A549 treated with dexamethasone at 1 μM for 4 hours (cell line): ENCODE measurements around the gene HPSE2. TPM values are rescaled to one million over a fixed set of nuclear protein-coding genes. Genes with fewer than 3 reads are reported as not detected.

Experiments
- total RNA-seq: library from RNA; stranded (reverse); fragments of 200-300 nt; extraction: Qiagen RNA extraction; gene quantifications from 5 replicates; pipeline ENCODE4 v1.2.3, GENCODE V29; 2022

Gene HPSE2
- total RNA-seq = not detected in 5 replicates

DNA sequence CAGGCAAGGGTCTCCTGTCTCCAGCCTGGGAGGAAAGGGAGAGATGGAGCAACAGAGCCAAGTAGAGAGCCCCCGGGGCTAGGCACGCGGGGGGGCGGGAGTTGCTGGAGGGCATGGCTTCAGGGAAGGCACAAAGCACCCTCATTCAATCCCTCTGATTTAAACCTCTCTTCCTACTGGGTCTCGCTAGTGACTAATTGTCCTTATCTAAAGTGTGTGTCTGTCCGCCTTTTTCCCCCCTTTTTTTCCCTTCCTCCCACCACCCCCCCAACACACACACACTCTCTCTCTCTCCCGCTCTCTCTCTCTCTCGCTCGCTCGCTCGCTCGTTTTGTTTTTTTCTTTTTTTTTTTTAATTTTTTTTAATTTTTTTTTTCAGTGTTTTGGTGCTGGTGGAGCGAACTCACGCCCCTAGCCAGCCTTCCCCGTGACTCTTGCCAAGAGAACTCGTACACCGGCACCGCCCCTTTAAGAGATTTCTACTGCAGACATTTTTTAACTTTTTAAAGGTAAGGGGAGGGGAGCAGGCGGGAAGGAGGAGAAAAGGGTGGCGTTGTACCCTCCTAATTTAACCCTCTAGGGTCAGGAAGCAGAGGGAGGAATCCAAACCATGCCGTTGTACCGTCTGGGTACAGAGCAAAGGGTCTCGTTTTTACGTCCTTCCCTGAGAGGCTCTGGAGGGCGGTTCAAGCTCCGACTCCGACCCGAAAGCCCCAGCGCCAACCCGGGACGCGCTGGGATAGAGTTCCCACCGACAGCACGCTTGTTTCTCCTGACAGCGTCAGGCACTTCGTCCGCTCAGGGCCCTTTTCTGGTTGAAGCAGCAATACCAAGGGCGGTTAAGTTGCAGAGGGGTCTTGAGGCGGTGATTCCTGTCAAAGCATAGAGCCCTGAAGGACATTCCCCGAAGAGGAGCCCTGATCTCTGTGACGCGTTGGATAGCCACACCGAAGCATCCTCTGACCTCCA is at the start of gene HPSE2:
Gene HPSE2, minus strand, starts transcription at position 195 of the 969 bp plus-strand sequence.

DNA sequence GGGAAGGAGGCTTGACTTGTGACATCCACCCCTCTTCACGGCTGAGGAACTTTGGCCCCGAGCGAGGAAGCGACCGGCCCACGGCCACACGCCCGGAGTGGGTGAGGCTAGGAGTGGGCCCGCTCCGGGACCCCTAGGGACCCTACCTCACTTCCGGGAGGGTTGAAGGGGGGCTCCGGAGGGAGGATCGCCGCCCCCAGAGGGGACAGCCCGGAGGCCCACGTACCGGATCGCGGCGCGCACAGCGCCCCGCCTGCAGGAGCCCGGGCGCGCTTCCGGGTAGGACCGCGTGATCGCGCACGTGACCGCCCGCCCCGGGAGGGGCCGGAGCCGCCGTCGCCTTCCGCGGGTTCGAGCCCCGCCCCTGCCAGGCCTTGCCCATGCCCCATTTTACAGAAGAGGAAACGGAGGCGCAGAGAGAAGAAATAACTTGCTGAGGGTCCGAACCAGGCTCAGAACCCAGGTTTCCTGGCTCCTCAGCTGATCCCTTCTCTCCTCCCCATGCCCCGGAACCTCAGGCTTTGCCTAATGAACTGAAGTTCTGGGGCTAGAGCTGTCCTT is 788.9 kb downstream of the HPSE2 start, which contains the start of gene HPS1:
Gene HPS1, minus strand, starts transcription at position 275 of the 561 bp plus-strand sequence. CDS start 3,695 bp downstream, outside the sequence.

DNA sequence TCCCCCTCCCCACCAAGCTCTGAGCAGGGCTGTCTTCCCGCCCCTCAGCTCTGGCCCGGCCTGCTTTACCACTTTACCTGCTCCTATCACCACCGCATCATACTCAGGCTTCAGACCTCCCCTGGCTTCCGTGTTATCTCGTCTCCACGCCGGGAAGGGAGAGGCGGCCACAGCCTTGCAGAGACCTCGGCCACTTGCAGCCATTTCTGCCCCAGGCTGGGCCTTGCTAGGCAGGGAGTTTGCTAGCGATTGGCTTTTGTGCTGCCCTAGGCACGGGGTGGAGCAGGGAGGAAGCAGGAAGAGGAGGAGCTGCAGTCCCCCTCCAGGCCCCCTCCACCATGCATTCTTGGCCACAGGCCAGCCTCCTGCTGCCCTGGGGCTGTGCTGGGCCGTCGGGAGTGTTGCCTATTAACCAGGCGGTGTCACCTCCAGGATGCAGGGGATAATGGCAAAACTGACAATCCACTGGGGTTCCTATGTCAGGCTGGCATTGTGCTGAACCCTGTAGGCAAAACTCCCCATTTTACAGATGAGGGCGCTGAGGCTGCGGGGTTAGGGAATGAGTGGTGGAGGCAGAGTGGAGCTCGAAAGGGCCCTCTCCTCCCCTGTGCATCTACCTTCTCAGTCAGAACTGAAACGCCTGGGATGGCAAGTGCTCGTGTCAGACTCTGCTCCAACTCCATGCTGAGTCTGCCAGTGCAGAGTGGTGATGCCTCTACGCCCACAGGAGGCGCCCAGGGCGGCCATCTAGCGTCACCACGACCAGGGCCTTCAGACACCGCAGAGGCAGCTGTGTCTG is 820.5 kb downstream of the HPSE2 start, which contains the start of gene PYROXD2:
Gene PYROXD2, minus strand, starts transcription at position 251 of the 799 bp plus-strand sequence. Its CDS starts 47 bp downstream, at position 204.

Other genes with a start within 250 kb of the HPSE2 start
- 24.4 to 34.0 TPM (median 28.5 TPM) in 5 replicates for gene CNNM1, start 93.5 kb upstream of the HPSE2 start, total RNA-seq
- 41.5 to 51.4 TPM (median 43.1 TPM) in 5 replicates for gene GOT1, start 194.8 kb upstream of the HPSE2 start, total RNA-seq